Embryonic facial prominence (tissue), 1 donor: Measurements from ENCODE around the gene DPYSL4.

Experiments
- DNase-seq: peaks from one replicate; pipeline ENCODE4 v3.0.0-alpha.2; 2016; ENCODE audit errors: extremely low spot score

DPYSL4 gene

GRCh38 chr10:132178672-132179545 is 7.8 kb upstream of the DPYSL4 start:
- DNase-seq = no peak

GRCh38 chr10:132179551-132180392 is 7.0 kb upstream of the DPYSL4 start:
- no peak for DNase-seq

GRCh38 chr10:132180736-132181135 is 6.0 kb upstream of the DPYSL4 start:
- DNase-seq = no peak

DNA sequence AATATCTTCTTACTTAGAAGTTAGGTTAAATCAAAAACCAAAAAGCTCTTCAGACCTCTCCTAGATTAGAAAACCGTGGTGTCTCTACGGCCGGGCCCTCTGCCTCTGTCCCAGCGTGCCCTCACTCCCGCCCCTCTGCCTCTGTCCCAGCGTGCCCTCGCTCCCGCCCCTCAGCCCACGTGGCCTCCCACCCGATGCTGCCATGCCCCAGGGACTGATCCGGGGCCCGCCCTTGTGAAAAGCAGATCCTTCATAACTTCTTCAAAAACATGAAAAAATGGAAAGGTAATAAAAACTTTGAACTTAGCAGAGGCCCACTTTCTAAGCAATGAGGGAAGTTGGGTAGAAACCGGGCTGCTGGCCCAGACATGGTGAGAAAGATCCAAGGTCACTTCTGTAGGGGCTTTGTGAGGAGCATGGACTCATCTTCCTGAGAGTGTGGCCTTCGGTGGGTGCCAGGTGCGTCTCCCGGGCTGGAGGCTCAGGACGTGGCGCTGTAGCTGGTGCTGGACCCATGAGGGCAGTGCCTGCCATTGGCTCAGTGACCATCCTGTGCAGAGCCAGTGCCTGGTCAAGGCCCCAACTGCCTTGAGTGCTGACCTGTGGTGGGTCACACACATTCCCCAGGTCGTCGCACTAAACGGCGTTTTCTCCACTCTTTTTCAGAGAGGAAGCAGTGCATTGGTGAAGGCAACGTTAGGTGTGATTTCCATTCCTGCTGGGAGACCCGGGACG is 4.9 kb upstream of the DPYSL4 start:
- no peak for DNase-seq

DNA sequence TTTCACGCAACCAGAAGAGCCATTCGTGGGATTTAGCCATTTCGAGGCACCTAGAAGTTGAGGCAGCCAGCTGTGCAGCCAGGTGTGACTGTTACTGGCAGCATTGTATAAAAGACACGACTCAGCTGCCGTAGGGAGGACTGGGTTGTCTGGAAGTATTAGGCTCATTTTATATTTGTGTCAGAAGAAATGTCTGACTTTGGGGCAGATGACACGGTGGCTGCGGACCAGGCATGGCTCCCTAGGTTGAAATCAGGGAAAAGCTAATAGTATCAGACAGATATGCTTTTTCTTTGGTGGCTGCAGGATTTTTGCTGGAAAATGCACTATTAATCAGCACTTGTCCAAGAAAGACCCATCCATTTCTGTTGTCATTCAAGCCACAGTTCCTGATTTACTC is 4.2 kb upstream of the DPYSL4 start:
- no peak for DNase-seq

GRCh38 chr10:132183046-132183445 is 3.7 kb upstream of the DPYSL4 start:
- no peak for DNase-seq

- no peak for DNase-seq
These were observed 1.7 kb upstream of the DPYSL4 start for GRCh38 chr10:132184816-132185593.

DNA sequence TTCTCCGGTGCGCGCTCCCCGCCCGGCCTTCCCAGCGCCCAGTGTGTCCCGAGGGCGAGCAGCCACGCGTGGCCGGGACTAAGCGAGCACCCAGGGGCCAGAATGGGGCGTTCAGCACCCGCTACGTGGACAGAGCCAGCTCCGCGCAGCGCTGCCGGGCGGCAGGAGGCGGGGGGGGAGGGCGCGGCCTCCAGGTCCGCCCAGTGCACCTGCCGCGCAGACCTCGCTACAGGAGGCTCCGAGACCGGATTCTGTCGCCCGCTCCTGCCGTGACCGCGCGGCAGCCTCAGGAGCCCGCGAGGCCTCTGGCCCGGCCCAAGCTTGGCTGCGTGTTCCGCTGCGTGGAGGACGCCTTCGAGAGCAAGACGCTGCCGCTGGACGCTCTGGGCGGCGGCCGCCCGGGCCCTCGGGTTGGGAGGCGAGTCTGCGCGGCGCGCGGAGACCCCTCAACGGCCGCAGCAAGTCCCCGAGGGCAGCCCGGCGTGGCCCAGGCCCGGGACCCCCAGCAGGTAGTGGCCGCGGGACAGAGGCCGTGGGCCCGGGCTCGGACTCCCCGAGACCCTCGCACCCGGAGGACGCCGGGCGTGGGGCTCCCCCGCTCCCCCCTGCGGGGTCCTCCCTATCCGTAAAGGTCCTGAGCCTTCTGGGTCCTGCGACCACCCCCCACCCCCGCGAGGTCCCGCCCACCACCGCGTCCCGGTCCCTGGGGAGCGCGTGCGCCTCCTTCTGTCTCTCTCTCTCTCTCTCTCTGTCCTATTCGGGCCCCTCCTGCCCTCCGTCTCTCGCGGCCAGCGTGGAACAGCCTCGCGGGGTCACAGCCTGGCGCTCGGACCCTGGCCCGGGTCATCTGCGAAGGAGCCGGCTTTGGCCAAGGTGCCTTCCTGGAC is 904 bp upstream of the DPYSL4 start:
- DNase-seq = no peak

DNA sequence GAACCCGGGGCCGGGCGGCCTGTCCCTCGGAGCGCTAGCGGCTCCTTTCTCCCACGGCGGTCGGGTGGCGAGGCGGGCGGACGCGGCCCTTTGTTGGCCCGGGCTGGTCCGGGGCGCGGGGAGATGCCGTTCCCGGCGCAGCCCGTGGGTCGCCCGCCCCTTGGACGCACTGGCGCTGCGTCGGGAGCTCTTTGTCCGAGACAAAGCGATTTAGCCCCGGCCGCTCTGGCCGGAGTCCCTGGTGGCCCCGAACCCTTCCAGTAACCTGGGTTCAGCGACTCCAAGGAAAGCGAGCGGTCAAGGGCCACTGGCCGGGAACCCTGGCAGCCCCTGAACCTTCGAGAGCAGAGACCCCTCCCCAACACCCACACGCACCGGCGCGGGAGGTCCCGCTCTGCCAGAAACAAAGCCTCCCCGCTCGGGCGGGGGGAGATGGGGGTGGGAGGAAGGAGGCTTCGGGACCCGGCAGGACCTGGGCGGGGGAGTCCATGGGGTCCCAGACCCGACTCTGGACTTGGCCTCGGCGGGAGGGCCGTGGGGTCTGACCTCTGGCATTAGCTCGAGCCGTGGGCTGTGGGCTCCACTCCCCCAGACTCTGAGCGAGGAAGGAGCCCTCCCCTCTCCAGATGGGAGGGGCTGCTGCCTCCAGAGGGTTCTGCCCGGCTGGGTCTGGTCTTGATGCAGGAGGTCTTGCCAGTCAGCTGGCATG is 836 bp downstream of the DPYSL4 start:
- no peak for DNase-seq

DNA sequence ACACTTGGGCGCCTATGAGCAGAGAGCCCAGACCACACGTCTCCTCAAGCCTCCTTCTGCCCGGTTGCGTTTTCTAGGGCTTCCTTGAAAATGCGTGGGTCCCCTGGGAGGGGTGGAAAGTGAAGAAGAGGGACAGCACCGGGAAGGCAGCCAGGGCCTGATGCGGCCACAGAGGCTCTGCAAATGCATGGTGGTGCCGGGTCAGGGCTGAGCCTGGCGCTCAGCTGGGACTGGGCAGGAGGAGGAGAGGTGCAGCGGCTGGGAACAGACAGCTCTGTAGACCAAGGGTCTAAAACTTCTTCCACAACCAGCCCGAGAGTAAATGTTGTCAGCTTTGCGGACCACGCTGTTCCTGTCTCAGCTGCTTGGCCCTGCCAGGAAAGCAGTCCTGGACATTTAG is 1.6 kb downstream of the DPYSL4 start:
- no peak for DNase-seq

GRCh38 chr10:132189016-132189415 is 2.3 kb downstream of the DPYSL4 start:
- no peak for DNase-seq

- no peak for DNase-seq
These were observed 3.2 kb downstream of the DPYSL4 start for GRCh38 chr10:132189810-132190422.

- DNase-seq = no peak
These were observed 5.6 kb downstream of the DPYSL4 start for GRCh38 chr10:132192076-132192975.

DNA sequence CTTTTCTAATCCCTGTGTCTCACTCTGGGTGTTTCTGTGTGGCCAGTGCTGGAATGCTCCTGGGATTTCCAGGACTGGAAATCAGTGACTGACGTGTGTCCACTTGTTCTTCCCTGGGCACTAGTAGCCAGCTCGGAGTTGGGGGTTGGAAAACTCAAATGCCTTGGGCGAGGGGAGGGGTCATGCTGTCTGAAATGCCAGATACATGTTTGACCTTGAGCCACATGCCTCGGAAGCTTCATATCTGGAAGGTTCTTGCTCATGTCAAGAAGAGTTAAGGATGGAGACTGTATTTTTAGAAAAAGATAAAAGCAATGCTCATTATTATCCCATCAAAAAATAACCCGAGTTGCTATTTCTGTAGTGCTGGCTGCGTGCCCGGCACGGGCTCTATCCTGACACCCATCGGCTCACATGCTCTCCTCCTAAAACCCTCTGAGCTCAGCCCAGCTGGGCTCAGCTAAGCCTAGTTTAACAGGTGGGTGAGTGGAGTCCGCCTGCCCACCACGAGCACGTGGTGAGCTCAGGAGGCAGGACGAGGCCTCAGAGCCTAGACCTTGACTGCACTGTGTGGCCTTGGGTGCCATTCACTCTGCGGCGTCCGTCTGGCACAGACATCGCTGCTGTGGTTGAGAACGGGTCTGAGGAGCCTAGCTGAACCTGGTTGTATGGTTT is 6.4 kb downstream of the DPYSL4 start:
- no peak for DNase-seq

DNA sequence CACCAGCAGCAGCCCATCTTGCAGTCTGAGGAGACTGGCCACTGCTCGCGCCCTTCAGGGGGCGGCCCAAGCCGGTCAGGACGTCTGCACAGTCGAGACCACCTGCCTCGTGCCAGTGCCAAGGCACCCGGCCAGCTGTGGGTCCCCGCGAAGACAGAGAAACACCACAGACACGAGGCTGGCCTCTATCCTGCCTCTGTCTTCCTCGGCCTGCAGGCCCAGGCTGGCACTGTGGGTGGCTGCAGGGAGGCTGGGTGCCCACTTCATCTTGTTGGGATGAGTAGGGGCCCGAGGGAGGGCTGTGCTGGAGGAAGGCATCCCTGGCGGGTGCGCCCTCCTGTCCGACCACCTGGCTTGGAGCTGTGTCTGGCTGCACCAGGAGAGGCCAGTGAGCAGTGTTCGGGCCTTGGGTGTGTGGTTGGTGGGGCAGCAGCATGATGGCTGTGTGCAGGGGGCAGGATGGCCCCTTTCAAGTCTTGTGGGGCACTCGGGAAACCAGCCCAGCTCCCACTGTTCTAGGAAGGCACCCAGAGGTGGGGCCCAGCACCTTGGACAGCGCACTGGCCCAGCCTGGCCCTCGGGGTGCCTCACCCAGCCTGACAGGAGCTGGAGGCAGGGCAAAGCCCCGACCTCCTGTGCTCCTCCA is 7.3 kb downstream of the DPYSL4 start:
- DNase-seq = no peak

GRCh38 chr10:132194726-132195125 is 8.0 kb downstream of the DPYSL4 start:
- no peak for DNase-seq
